TTC549 (cell line): Measurements from ENCODE around the gene SERPINB4.
"Not testable (repeated sequence)": the region's sequence is repeated elsewhere in the genome, so short reads cannot be mapped to it uniquely, and the experiment has no call there.

Source experiments
- FAIRE-seq: peaks from 2 replicates; lab custom pipeline; 2012; peaks lifted over from hg19 to GRCh38; lab: Jason Lieb, UNC

Gene SERPINB4

DNA sequence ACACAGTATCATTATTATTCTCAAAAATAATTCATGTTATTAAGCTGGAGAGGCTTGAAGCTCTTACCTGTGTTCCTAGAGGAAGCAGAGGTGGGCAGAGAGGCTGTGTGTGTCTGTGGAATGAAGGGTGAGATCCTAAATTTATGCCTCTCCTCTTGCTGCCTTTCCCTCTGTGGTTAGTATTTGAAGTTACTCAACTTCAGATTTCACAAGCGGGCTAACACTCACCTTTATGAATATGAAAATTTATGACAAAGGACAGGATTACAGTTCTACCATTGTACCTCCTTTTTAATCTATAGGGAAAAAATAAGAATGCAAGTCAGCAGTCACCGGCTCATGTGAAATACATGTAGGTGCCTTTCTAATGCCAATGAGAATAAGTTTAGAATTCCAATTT, at the start of gene SERPINB4:
Gene SERPINB4 (minus strand): TSS at position 115 of the 400 bp plus-strand sequence. CDS start 679 bp downstream, outside the sequence.
- not testable (repeated sequence) for FAIRE-seq

GRCh38 chr18:63689064-63689463, 45.0 kb upstream of the SERPINB4 start:
- no peak for FAIRE-seq

DNA sequence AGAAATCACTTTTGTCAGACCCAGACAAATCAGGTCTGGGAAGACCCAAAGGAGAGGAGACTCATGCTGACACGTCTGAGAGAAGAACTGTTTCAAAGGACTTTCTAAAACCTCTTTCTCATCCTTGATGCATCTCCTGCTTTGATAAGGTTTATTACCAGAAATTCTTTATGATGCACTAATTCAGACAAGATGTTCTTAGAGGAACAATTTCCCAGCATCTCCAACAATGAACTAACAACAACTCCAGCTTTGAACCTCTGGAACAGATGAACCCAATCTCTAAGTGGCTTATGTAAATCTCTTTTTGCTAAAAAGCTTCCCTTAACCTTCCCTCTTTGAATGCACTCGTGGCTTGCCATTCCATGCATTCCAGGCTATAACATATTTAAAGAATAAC, 42.8 kb upstream of the SERPINB4 start:
- FAIRE-seq, result no peak

- no peak for FAIRE-seq
These were observed 40.7 kb upstream of the SERPINB4 start for GRCh38 chr18:63684718-63685117.

DNA sequence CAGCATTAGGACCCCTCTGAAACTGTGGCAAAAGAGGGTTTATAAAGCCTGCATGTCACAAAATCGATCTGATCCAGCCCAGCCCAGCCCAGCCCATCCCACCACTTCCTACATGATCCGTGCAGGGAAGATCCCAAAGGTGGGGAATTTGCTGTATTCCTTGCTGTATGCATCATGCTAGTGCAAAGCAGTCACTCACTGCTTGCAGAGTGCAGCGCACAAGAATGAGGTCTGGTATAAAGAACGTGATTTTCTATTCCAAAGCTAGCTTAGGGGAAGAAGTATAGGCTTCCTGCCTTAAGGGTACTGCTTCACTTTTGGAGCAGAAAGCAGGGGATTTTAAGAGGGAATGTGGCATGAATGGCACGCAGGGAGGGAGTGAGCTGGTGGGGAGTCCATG, 39.8 kb upstream of the SERPINB4 start:
- FAIRE-seq, result no peak

GRCh38 chr18:63683152-63683551, 39.1 kb upstream of the SERPINB4 start:
- no peak for FAIRE-seq

DNA sequence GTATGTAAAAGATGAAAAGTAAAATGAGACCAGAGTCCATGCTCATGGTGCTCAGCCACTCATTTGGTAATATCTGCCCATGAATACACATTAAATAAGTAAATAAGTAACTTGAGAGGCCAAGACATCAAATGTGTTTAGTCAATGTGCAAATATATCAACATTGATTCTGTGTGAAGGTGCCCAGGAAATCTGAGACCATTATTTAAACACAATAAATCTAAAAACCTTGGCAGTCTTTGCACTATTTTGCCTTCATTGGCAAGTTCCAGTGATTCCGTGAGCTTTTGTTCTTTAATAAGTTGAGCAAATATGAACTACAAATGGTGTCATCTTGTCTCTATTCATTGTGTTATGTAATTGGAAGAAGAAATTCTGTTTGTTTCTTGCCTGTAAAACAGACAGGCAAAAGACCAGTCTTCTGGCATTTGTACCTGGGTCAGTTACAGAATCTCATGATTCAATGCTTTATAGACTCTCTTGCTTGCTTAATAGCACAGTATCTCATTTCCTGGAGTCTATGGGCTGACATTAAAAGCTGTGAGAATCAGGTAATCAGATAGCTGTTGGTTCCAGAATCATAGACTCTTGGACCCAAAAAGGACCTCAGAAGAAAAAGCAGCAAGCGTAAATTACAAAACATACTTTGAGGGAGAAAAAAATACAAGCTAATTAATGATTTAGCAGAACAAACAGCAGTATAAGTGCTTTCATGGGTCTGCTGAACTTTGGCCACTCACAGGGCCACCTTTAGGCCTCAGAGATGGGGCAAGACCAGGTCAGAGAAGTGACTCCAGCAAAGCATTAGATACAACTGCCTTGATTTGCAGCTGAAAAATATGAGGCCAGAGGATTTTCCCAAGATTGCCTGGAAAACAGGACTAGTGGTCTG, 37.6 kb upstream of the SERPINB4 start:
- FAIRE-seq, result no peak

DNA sequence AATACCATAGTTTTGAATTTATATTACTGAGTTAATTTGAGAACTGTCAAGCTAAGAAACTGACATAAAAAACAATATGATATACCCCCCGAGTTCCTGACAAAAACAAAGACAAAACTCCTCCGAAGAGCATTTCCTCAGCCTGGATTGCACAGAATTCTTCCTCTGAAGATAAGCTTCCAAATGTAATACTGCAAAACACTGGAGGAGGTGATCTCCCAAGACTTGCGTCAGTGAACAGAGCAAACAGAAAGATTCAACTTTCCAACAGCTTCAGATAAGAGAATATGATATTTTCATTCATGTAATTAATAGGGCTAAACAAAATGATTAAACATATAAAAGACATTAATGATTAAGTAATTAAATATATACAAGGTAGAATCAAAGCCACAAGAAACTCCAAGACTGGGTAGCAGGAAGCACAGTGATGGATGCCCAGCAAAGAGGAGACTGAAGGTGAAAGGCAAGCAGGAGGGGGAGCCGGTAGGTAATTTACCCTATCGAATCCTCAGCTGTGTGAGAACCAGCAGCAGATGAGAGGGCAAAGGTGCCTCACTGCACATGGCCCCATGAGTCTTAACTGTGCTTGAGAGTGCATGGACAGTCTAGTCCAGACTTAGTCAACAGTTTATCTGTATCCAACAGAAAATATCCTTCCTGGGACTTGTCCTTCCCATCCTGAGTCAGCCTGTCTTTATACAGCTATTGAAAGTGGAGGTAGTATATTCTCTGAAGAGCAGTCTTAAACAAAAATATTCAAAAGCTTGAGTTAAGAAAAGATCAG, 36.0 kb upstream of the SERPINB4 start:
- FAIRE-seq, result no peak

DNA sequence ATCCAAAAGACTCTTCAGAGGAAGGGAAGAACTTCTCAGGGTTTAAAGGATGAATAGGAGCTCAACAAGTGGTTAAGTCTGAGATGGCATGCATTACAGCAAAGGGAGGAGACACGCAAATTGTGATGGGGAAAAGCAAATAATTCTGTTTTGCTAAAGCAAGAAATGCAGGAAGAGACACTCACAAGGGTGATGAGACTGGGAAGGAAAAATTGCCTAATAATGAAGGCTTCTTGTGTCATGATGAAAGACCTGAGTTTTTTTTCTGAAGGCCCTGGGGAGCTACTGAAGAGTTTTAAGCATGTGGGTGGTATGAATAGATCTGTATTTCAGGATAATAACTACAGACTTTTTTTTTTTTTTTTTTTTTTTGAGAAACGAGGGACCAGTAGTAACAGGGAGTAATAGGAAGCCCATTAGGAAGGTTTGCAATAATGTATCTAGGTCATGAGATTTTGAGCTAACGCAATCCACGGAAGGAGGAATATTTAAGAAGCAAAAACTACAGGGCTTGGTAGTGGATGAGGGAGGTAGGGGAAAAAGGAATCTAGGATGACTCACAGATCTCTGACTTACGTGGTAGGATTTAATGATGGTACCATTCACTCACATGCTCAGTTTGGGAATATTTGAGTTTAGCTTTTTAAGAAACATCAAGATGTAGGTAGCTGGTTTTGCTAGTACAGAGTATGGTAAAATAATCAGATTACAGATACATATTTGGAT, 33.6 kb upstream of the SERPINB4 start:
- FAIRE-seq, result no peak

DNA sequence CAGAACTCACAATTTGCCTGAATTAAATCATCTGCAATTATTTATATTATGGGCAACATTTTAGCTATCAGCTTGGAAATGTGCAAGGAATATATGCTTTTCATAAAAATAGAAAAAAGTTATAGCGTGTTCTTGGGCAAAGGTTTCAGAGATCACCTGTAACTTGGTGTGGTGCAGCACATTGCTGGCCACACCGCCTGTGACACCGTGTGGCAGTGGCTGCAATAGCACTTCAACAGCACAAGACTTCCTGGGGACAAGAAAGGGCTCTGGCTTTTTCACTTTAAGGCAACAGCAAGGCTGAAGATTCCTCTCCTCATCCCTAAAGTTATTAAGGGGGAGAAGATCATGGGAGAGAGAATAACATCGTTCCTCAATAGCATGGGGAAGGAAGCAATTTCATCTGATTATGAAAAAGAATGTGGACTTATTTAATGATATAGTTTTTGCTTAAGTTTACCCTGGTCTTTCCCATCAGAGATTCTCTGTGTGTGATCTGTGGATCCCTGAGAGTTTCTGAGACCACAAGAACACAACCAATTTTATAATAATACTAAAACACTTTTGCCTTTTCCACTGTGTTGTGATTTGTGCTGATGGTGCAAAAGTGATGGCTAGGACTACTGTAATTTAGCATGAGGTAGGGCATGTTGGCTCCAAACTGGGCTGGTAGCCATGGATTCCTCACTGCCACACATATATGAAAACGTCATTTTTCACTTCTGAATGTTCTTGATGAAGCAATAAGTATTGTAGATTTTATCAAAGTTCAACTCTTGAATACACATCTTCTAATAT, 32.7 kb upstream of the SERPINB4 start:
- no peak for FAIRE-seq

DNA sequence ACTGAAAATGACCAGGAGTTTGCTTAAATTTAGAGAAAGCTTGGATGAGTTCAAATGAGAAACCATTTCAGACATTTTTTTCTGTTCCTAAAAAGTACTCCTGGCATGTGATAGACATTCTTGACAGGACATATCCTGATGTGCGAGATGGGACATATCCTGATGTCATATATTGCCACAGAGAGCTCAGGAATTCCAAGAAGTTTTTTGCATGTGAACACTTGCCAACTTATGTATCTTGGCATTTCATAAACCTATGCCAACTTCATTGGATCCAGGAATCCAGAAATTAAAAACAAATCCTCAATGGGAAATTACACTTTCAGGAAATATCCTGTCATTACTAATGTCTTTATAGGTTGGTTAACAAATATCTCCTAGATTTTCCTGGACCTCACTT, 20.5 kb upstream of the SERPINB4 start:
- FAIRE-seq, result no peak

DNA sequence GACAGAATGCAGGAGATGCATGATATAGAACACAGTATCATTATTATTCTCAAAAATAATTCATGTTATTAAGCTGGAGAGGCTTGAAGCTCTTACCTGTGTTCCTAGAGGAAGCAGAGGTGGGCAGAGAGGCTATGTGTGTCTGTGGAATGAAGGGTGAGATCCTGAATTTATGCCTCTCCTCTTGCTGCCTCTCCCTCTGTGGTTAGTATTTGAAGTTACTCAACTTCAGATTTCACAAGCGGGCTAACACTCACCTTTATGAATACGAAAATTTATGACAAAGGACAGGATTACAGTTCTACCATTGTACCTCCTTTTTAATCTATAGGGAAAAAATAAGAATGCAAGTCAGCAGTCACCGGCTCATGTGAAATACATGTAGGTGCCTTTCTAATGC, 17.7 kb upstream of the SERPINB4 start, which contains the start of gene SERPINB3:
Gene SERPINB3 (minus strand): TSS at position 144 of the 400 bp plus-strand sequence. CDS start 677 bp downstream, outside the sequence.
- not testable (repeated sequence) for FAIRE-seq

DNA sequence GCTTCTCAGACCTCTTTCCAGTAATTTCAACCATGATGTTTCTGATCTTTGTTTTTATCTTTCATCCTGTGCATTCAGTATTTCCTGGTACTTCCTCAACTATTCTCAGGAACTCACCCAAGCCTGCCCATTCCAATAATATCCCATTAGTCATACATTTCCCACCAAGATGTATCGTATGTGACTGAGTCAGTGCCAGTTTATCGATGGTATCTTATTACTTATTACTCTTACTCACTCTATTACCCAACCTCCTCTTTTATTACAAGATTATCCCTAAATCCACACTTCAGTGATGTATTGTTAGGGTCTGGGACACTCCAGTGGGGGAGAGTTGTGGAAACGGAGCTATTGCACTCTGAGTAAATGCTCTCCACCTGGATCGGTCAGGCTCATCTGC, 14.9 kb upstream of the SERPINB4 start:
- not testable (repeated sequence) for FAIRE-seq

DNA sequence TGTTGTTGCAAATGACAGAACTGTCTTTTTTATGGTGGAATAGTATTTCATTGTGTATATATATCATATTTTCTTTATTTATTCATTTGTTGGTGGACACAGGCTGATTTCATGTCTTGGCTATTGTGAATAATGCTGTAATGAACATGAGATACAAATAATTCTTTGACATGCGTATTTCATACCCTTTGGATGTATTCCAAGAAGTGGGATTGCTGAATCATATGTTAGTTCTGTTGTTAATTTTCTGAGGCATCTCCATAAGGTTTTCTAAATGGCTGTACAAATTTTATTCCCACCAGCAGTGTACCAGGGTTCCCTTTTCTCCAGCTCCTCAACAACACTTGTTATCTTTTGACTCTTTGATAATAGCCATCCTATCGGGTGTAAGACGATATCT, 6.2 kb upstream of the SERPINB4 start:
- FAIRE-seq, result not testable (repeated sequence)

GRCh38 chr18:63648241-63648640, 4.2 kb upstream of the SERPINB4 start:
- FAIRE-seq, result no peak

DNA sequence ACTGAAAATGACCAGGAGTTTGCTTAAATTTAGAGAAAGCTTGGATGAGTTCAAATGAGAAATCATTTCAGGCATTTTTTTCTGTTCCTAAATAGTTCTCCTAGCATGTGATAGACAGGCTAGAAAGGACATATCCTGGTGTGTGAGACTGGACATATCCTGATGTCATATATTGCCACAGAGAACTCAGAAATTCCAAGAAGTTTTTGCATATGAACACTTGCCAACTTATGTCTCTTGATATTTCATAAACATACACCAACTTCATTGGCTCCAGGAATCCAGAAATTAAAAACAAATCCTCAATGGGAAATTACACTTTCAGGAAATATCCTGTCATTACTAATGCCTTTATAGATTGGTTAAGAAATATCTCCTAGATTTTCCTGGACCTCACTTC, 2.9 kb upstream of the SERPINB4 start:
- FAIRE-seq, result no peak

DNA sequence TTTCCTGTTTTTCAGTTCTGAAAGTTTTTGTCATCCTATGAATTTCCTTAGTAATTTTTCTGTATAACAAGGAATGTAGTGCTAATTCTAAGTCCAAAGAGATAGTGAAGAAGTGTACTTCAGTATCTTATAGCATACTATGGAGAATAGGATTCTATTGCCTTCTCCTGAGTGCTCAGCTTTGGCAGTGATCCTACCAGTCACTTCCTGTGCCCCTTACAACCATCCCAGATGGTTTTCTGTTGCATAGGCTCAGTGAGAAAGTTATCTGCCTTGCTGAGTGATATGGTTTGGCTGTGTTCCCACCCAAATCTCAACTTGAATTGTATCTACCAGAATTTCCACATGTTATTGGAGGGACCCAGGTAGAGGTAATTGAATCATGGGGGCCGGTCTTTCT, 638 bp upstream of the SERPINB4 start:
- not testable (repeated sequence) for FAIRE-seq

- FAIRE-seq, result not testable (repeated sequence)
These were observed 1.2 kb downstream of the SERPINB4 start for GRCh38 chr18:63642668-63643356.

GRCh38 chr18:63641157-63641680, 2.8 kb downstream of the SERPINB4 start:
- FAIRE-seq, result not testable (repeated sequence)

DNA sequence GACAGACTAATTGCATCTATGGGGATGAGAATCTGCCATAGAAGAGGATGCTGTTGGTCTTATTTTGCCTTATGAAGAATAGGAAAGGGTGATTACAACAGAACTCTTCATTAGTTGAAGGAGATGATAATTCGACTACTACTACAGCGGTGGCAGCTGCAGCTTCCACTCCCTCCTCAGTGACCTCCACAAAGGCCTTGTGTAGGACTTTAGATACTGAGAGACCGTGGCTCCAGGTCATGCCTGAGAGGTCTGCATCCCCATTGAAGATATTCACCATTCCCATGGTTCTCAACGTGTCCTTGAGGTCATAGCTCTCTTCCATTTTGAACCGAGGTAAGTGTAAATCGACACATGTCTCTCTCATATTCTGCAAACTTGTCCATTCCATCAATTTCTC, 6.4 kb downstream of the SERPINB4 start:
- no peak for FAIRE-seq

DNA sequence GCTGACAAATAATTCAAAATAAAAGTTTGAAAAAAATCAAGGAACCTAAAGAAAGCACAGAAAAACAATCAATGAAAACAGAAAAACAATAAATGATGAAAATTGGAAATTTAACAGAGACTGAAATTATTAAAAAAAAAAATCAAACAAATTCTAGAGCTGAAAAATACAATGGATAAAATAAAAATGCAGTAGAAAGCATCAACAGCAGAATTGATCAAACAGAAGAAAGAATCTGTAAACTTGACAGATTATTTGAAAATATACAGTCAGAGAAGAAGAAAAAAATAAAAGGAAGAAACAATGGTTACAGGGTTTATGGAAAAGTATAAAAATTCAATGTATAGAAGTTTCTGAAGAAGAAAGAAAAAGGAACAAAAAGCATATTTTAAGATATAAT, 16.2 kb downstream of the SERPINB4 start:
- FAIRE-seq, result no peak
